NCI-H748 (cell line): ENCODE measurements around the gene URM1.

ENCODE experiments used
- DNase-seq: peaks from one replicate; lab custom pipeline; 2025; ENCODE audit not compliant: unreplicated experiment; lab: John Stamatoyannopoulos, UW

The URM1 gene

DNA sequence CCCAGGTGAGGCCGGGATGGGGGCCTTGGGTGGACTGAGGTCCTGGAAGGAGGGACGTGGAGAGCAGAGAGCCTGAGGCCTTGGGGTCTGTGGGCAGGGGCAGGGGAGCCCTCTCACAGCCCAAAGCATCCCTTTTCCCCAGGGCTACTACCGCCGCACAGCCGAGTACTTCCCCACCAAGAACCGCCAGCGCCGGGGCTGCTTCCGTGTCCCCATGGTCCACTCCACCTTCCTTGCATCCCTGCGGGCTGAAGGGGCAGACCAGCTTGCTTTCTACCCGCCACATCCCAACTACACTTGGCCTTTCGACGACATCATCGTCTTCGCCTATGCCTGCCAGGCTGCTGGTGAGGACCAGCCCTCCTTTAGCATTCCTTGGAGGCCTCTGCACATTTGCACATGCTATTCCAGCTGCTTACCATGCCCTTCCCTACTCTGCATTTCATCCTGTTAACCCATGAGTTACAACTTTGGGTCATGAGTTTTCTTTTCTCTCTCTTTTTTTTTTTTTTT is 53.1 kb downstream of the URM1 start:
- DNase-seq = no peak

DNA sequence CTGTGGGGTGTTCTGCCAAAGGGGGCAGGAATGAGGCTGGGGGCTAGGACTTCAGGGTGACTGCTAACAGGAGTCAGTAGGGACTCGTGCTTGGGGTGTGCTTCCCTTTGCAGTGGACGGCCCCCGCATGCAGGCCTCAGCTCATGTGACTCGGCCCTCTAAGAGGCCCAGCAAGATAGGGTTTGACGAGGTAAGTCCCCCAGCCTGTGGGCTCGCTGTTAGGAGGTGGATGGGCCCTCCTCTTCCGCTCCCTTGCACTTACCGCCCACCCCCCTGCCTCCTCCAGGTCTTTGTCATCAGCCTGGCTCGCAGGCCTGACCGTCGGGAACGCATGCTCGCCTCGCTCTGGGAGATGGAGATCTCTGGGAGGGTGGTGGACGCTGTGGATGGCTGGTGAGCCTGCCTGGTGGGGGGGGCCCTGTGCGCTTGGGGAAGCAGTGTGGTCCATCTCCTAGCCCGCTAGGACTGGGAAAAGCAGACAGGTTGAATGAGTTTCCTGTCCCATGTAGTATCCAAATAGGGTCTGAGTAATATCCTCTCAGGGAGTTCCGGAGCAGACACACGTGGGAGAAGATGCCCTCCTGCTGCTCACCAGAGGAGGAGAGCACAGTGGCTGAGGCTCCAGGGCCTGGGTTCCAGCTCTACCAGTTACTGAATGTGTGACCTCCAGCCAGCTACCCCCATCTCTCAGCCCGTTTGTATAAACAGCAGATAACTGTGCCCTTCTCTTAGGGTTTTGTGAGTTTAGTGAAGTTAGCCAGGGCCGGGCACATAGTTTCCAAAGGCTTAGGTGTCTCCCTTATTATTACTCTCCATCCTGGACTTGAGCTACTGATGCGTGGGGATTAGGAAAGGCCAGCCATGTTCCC is 57.7 kb downstream of the URM1 start:
- no peak for DNase-seq

DNA sequence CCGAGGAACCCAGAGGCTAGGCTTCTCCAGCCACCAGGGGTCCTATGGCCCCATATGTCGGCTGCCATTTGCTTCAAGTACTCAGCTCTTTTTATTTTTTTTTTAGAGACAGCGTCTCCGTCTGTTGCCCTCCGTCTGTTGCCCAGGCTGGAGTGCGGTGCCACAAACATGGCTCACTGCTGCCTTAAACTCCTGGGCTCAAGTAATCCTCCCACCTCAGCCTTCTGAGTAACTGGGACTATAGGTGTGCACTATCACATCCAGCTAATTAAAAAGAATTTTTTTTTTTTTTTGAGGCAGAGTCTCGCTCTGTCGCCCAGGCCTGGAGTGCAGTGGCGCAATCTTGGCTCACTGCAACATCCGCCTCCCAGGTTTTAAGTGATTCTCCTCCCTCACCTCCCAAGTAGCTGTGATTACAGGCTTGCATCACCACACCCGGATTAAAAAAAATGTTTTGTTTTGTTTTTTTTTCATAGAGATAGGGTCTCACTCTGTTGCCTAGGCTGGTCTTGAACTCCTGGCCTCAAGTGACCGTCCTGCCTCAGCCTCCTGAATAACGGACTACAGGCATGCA is 58.4 kb downstream of the URM1 start:
- DNase-seq = no peak

DNA sequence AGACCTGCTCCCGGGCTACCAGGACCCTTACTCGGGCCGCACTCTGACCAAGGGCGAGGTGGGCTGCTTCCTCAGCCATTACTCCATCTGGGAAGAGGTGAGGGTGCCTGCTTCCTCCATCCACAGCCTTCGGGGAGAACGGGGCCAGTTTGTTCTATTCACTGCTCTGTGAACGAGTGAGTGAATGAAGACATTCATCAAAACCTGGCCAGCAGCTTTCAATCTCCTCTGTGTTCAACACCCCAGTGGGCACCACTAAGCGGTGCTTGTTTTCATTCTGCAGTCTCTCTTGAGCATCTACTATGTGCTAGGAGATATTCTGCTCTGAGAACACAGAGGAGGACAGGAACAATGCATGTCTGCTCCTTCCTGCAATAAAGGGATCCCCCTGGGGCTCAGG is 60.0 kb downstream of the URM1 start:
- DNase-seq = no peak

DNA sequence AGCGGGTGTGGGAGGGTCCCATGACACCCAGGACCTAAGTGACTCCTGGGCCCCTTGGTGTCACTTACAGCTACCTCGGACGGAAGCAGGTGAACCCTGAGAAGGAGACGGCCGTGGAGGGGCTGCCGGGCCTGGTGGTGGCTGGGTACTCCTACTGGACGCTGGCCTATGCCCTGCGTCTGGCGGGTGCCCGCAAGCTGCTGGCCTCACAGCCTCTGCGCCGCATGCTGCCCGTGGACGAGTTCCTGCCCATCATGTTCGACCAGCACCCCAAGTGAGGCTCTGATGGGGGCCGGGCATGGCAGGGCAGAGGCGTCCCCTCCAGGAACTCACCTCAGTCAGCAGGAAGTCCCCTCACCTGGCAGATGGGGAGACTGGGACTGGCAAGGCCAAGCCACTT is 63.2 kb downstream of the URM1 start:
- DNase-seq = no peak

DNA sequence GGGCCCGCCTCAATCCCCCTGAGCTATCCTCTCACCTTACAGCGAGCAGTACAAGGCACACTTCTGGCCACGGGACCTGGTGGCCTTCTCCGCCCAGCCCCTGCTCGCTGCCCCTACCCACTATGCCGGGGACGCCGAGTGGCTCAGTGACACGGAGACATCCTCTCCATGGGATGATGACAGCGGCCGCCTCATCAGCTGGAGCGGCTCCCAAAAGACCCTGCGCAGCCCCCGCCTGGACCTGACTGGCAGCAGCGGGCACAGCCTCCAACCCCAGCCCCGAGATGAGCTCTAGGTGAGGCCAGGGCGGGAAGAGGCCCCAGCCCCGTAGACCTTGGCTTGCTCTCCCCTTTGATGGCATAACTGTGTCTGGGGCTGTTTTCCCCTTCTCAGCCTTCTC is 64.4 kb downstream of the URM1 start:
- DNase-seq = no peak

DNA sequence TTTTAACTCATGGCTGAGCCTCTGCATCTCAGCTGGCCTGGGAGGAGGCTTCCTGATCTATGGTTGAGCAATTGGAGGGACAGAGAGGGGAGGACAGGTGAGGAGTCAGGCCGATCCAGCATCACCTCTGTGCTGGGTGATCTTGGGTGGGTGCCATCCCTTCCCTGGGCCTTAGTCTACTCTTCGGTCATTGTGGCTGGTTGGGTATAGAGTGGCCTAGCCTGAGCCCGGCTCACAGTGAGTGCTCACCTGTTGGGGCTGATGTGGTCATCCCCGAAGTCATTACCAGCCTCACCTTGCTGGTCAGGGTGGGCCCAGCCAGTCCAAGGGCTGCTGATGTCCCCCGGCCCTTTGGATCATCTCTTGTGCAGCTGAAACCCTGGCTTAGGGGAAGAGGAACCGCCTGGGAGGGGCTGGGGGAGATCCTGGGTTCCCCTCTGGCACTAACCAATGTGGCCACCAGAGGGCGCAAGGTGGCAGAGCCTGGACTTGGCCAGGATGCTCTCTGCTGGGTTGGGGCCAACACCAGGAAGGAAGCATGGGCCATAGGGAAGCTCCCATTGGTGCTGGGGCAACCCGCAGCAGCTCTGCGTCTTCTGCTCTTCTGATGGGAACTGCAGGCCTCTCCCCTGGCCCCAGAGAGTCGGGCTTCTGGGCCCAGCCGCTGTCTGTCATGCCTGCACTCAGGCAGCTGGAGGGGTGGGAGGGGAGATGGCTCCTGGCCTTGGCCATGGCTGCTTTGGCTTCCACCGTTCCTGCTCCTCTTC is 67.4 kb downstream of the URM1 start:
- DNase-seq = peak; percentile 78

DNA sequence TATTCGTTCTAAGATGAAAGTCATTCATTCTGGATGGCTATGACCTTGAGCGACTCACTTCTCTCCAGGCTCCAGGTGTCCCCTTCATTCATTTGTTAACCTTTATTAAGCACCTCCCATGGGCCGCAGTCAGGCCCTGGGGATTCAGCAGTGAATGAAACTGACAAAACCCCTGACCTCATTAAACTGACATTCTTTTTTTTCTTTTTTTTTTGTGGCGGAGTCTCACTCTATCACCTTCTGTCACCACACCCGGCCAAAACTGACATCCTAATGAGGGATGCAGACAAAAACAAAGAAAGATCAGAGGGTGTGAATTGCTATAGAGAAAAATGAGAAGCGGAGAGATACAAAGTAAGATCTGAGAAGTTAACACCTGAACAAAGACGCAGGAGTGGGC is 68.1 kb downstream of the URM1 start:
- DNase-seq = no peak
